ENCODE results near the gene POLR3A. TPM values are rescaled to one million over a fixed set of nuclear protein-coding genes. Genes with fewer than 3 reads are reported as not detected.

The POLR3A gene
- total RNA-seq, 6 donors from 2014 or later = 10.5 to 18.9 (median 11.0) TPM

DNA sequence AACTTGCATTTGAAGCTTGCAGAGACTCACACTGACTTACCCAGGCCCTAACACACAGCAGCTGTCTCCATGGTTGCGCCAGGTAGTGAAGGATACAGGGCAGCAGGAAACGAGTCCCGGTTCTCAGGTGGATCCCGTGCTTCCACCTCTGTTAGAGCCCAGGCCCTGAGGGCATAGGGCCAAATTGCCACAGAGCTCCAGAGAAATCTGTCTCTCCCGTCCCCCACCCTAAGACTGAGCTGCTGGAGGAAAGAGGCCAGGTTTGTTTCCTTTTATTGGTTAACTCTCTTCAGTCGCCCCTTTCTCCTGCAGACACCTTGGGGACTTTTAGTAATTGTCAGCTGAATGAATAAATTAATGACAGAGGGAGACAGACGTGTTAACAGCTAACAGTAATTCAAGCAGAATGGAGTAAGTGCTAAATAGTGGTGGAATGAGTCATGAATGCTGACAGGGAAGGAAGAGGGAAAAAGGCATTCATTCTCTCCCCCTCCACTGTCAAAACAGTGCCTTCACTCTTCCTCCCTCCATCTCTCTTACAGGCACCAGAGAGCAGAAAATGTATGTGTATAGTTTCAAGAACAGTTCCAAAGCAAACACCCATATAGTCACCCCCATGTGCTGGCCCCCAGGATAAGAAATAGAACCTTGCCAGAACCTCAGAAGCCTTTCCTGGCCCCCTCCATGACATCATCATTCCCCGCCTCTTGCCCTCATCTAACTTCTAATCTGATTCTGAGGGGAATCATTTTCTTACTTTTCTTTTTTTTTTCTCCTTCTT, 86.0 kb downstream of the POLR3A start:
- H3K27me3 ChIP-seq = no peaks in the 10 kb centered on the region
- H3K4me1 ChIP-seq = no peaks in the 10 kb centered on the region
- peak; percentile 34 to 58 for ATAC-seq (ENCODE audit: low FRiP score in 2 of 2)
- no peaks in the 10 kb centered on the region for H3K9me3 ChIP-seq
- no peak overlapping the region for H3K4me3 ChIP-seq
- TF ChIP-seq POLR2A (IDR thresholded peaks at IDR 0.05) (no peak), POLR2AphosphoS5 (IDR thresholded peaks at IDR 0.05) (peak in 1 of 2 donors; percentile 15), EP300 (IDR thresholded peaks at IDR 0.05) (no peak)
- H3K27ac ChIP-seq = no peak overlapping the region
- DNase-seq = no peak
- H3K36me3 ChIP-seq = no peaks in the 10 kb centered on the region
- 58 to 60% methylated on average over 8 of the region's 8 CpGs for WGBS, 2 donors

DNA sequence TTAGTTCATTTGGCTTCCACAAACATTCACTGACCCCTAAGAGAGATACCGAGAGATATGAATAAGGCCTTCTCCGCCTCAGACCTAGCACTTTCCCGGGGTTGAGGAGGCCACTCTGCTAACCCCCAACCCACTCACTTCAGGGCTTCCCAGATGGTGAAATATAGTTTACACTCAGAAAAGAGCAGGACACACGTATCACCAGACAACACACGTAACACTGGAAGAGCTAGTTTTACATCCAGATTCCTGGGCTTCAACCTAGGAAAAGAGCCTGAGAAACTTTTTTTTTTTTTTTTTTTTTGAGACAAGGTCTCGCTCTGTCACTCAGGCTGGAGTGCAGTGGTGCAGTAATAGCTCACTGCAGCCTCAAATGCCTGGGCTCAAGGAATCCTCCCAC, 87.5 kb downstream of the POLR3A start:
- no peaks in the 10 kb centered on the region for H3K9me3 ChIP-seq
- H3K4me3 ChIP-seq = no peak overlapping the region
- WGBS, 2 donors = 89 to 92% methylated on average over 6 of the region's 6 CpGs
- no peak for DNase-seq
- H3K27me3 ChIP-seq = no peaks in the 10 kb centered on the region
- H3K4me1 ChIP-seq = no peaks in the 10 kb centered on the region
- TF ChIP-seq EP300 (IDR thresholded peaks at IDR 0.05) (no peak), POLR2A (IDR thresholded peaks at IDR 0.05) (no peak)
- TF ChIP-seq, protein P1, sequence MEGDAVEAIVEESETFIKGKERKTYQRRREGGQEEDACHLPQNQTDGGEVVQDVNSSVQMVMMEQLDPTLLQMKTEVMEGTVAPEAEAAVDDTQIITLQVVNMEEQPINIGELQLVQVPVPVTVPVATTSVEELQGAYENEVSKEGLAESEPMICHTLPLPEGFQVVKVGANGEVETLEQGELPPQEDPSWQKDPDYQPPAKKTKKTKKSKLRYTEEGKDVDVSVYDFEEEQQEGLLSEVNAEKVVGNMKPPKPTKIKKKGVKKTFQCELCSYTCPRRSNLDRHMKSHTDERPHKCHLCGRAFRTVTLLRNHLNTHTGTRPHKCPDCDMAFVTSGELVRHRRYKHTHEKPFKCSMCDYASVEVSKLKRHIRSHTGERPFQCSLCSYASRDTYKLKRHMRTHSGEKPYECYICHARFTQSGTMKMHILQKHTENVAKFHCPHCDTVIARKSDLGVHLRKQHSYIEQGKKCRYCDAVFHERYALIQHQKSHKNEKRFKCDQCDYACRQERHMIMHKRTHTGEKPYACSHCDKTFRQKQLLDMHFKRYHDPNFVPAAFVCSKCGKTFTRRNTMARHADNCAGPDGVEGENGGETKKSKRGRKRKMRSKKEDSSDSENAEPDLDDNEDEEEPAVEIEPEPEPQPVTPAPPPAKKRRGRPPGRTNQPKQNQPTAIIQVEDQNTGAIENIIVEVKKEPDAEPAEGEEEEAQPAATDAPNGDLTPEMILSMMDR (IDR thresholded peaks at IDR 0.05) = no peak
- H3K36me3 ChIP-seq = no peaks in the 10 kb centered on the region
- ATAC-seq (ENCODE audit: low FRiP score in 2 of 2) = no peak
- H3K27ac ChIP-seq = no peak overlapping the region

DNA sequence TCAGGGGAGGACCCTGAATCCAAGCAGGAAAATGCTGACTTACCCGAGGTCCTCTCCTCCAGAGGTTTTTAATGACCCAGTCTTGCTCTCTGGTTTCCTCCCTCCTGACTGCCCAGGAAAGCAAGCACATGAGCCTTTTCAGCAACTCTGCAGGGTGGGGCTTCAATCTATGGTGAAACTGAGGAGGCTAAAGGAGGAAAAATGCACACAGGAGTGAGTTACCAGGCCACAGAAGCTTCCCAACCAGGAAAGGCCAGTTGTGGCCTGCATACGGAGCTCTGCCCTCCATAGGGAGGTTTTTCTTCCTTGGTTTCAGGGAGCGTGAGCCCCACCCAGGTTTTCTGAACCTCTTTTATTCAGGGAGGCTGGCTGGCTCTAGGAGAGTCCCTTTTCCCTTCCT, 88.7 kb downstream of the POLR3A start:
- H3K4me1 ChIP-seq = no peaks in the 10 kb centered on the region
- ATAC-seq (ENCODE audit: low FRiP score in 2 of 2) (no peak), DNase-seq (no peak)
- H3K36me3 ChIP-seq = no peaks in the 10 kb centered on the region
- H3K4me3 ChIP-seq = no peak overlapping the region
- H3K27ac ChIP-seq = no peak overlapping the region
- H3K9me3 ChIP-seq = no peaks in the 10 kb centered on the region
- WGBS, 2 donors = 61 to 77% methylated on average over 3 of the region's 3 CpGs
- H3K27me3 ChIP-seq = no peaks in the 10 kb centered on the region
- TF ChIP-seq, protein P1 (IDR thresholded peaks at IDR 0.05) = no peak
- TF ChIP-seq EP300 (IDR thresholded peaks at IDR 0.05) (no peak), POLR2AphosphoS5 (IDR thresholded peaks at IDR 0.05) (no peak), POLR2A (IDR thresholded peaks at IDR 0.05) (no peak)

DNA sequence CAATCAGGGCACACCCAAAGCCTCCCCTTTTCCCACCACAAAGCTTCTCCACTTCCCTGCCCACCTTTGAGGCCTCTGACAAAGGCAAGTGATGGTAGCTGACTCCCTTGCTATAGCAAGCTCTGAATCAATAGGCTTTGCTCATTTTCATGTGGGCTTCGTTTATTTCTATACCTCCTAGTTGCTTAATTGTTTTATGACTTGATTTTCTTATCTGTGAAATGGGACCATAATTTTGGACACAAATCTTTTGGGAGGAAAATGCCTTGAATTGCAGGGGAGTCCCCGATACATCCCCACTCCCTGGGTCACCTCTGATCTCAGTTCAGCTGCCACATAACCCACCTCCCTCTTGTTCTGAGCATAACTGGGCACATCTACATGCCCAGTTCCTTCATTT, 89.1 kb downstream of the POLR3A start:
- H3K36me3 ChIP-seq = no peaks in the 10 kb centered on the region
- no peak overlapping the region for H3K4me3 ChIP-seq
- H3K27me3 ChIP-seq = no peaks in the 10 kb centered on the region
- ATAC-seq (ENCODE audit: low FRiP score in 2 of 2) (no peak), DNase-seq (no peak)
- 77 to 88% methylated on average over 2 of the region's 2 CpGs for WGBS, 2 donors
- H3K27ac ChIP-seq = no peak overlapping the region
- H3K9me3 ChIP-seq = no peaks in the 10 kb centered on the region
- TF ChIP-seq POLR2AphosphoS5 (IDR thresholded peaks at IDR 0.05) = no peak
- H3K4me1 ChIP-seq = no peaks in the 10 kb centered on the region

DNA sequence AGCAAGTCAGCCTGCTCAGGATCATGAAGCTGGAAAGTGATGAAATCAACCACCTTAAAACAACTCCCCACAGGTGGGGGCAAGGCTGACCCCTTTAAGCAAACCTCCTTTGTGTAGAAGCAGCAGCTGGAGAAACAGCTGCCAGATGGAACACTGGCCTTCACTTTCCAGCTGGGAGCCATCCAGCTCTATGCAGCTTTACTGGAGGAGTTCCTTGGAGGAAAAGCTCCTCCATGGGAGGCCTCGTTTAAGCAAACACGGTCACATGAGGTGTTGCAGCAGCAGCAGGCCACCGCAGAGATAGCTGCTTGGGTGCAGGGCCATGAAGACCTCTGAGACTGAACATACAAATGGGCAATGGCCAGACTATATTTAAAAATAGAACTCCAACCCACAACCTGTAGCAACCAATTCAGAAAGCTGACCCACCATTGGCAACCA, 89.7 kb downstream of the POLR3A start:
- TF ChIP-seq EP300 (IDR thresholded peaks at IDR 0.05) (no peak), POLR2AphosphoS5 (IDR thresholded peaks at IDR 0.05) (peak in 1 of 2 donors; percentile 5)
- TF ChIP-seq, protein P1 (IDR thresholded peaks at IDR 0.05) = no peak
- no peak for DNase-seq
- no peak overlapping the region for H3K4me3 ChIP-seq
- H3K9me3 ChIP-seq = no peaks in the 10 kb centered on the region
- no peak overlapping the region for H3K27ac ChIP-seq
- no peak for ATAC-seq (ENCODE audit: low FRiP score in 2 of 2)
- WGBS, 2 donors = 40 to 77% methylated on average over 3 of the region's 3 CpGs
- H3K4me1 ChIP-seq = no peaks in the 10 kb centered on the region
- H3K36me3 ChIP-seq = no peaks in the 10 kb centered on the region
- no peaks in the 10 kb centered on the region for H3K27me3 ChIP-seq

All from upper lobe of left lung (tissue), 6 donors.